Right forelimb (tissue), 1 donor: ENCODE data around the gene GALNT5.

Experiments
- DNase-seq: peaks from one replicate; pipeline ENCODE4 v3.0.0-alpha.2; 2018

The GALNT5 gene

GRCh38 chr2:157292853-157293252 is 35.3 kb downstream of the GALNT5 start:
- DNase-seq = no peak

DNA sequence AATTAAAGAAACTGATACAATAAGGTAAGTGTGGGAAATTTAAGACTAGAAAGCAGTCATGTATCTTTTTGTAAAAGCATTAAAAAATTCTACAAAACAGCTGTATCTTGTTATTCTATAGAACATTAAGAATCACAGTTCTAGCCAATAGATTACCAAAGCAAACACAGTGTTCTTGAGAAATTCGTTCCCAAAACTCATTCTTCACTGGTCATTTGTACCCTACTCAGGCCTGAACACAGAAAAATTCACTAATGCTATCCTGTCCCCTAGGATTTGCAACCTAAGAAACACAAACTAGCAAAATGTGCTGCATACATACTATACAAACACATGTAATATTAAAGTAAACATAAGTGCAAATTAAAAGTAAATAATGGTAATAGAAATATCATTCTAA is 39.0 kb downstream of the GALNT5 start:
- no peak for DNase-seq

DNA sequence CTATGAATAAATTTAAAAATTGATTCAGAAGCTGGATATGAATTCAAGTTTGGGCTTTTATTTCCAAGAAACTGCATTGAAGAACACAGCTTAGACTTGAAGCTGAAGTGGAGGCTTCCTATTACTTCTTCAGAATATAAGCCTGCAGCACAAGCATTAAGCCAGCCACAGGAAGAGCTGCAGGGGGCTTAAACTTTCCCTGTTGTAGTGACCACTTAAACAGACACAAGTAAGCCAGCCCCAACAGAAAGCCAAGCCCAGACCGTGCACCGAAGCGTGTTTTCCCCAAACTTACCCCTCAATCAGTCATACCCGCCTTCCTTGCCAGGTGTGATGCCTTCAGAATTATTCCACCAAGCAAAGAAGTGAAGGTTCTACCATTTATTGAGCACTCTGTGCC is 39.5 kb downstream of the GALNT5 start:
- no peak for DNase-seq

GRCh38 chr2:157301307-157301706 is 43.8 kb downstream of the GALNT5 start:
- DNase-seq = no peak

DNA sequence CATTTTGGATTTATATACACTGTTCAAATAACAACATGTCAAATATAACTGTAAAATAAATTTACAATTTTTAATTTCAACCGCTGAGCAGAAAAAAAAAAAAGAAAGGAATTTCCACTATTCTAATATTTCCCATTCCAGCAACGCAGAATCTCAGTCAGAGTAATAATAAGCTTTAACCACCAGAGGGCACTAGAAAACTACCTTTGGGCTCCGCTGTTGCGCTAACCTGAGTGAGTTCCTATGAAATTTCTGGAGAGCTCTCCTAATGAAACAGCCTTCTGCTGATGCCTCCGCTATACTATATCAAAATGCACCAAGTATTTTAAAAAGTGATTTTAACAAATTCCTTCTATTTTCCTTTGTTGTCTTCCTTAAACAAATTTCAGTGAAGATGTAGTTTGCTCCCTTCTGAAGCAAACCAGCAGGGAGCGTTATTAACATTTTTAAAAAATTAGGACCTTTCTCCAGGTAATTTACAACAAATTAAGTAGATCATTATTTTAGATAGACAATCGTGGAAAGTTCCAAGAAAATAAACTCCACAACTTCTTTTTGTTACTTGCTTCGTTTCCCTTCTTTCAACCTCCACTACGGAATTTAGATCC is 45.1 kb downstream of the GALNT5 start:
- no peak for DNase-seq

DNA sequence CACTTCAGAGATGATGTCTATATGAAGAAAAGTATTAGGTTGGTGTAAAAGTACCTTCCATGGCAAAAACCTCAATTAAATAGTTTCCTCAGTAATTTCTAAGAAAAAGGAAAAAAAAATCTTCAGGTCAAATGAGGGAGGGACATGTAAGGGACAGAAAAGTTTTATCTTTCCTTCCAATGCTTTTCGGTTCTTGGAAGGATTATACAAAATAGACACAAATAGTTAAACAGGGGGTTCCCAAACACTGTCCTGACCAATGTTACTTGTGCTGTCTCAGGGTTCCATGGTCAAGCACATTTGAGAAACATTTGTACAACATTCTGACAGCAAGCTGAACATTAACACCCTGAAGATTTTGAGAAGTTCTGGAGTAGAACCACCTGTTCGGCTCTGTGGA is 46.1 kb downstream of the GALNT5 start:
- no peak for DNase-seq

GRCh38 chr2:157304811-157305722 is 47.6 kb downstream of the GALNT5 start:
- no peak for DNase-seq

DNA sequence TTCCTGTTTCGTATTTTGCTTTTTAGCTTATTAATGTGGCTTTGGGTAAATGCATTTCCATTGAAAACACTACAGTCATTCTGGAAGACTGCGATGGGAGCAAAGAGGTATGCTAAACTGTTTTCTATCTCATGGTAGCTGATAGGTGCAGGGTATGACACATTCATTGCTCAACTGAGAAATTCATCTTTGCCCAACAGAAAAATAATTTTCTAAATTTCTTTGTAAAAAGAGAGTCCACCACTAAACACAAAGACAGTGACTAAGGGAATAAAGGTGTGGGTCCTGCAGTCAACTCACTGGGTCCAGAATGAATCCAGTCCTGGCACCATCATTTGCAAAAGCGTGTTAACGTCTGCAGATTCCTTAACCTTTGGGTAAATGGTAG is 48.2 kb downstream of the GALNT5 start:
- no peak for DNase-seq

DNA sequence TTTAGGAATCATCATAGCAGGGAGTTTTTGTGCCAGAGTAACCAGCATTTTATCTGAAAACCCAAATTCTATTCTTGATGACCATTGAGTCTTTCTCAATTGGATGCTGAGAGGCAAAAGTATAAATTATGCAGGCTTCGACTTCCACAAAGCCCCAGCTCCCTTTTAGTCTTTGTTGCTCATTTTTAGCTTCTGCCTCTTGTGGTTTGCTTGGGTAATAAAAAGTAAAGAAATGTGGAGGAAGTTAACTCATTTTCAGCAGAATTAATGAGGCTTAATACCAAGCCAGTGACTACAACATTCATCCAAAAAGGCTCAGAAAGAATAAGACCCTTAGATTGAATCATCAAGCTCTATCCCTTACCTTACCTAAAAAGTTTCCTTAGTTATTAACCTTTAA is 49.5 kb downstream of the GALNT5 start:
- DNase-seq = no peak

- DNase-seq = no peak
These were observed 52.4 kb downstream of the GALNT5 start for GRCh38 chr2:157309878-157310277.

DNA sequence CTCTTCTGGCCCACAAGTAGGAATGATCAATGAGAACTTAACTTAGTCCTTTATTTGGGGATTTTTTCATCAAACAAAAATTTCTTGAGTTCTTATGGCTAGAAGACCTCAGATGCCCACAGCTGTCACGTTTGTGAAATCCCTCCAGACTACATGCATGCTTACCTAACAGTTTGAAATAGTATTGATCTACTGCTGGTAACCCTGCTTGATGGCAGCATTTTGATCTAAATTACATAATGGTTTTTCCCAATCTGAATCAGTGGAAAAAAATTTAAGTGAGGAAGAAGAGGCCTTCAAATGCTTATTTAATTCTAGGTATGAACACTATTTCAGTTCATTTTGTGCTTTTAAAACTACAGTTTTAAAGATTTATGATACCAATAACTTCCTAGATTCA is 54.2 kb downstream of the GALNT5 start:
- no peak for DNase-seq

DNA sequence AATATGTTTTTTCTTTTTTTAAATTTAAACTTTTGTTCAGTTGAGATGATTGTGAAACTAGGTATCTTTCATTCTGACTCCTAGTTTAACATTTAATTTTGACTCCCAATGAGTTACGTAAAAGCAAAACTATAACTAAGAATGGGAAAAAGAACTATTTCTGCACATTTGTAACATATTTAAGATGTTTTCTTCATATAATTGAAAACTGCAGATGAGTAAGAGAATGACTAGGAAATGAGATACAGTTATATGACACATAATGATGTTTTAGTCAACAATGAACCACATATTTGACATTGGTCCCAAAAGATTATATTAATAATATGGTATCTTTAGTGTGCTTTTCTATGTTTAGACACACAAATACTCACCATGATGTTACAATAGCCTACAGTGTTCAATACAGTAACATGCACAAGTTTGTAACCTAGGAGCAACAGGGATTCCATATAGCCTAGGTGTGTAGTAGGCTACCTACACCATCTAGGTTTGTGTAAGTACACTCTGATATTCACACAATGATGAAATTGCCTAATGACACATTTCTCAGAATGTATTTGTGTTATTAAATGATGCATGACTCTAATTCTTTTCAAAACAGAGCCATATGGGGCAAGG is 55.5 kb downstream of the GALNT5 start:
- DNase-seq = no peak

DNA sequence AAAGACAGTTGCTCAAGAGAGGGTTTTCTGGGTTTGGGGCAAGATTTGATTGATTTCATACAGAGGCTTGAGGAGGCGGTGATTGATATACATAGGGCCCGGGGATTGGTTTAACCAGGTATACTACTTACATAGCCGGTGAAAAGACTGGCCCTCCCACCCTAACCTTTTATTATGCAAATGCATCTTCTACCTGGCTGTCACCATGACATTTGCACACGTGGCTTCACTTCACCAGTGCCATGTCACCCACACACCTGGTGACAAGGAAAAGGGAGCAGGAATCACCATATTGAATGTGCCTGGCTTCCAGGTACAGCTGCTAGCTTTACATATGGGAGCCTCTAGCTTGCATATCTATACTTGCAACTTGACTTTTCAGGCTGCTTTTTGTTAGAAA is 58.4 kb downstream of the GALNT5 start:
- DNase-seq = no peak

GRCh38 chr2:157318884-157319283 is 61.4 kb downstream of the GALNT5 start:
- no peak for DNase-seq

- no peak for DNase-seq
These were observed 62.3 kb downstream of the GALNT5 start for GRCh38 chr2:157319795-157320194.

- DNase-seq = no peak
These were observed 62.9 kb downstream of the GALNT5 start for GRCh38 chr2:157320409-157320808.

- no peak for DNase-seq
These were observed 64.0 kb downstream of the GALNT5 start for GRCh38 chr2:157321466-157321865.

GRCh38 chr2:157322432-157322831 is 64.9 kb downstream of the GALNT5 start:
- no peak for DNase-seq

DNA sequence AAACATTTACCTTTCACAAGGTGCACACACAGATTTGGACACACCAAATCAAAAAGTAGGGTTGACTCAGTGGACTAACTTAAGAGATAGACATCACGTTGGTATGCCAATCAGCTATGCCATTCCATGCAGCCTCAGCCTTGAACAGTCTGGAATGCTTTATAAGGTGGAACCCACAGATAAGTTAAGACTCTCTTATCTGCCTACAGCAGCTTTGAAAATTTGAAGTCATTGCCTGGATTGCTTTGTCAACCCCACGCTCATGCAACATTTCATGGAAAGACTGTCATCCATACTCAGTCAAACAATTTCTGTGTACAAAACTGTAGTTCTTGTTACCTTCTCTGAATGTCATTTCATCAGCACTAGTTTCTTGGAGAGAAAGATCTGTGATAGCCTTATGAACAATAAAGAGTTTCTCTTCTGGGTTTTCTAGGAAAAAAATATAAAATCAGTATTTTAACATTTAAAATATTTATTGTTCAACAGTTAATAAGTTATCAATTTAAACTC is 66.9 kb downstream of the GALNT5 start:
- no peak for DNase-seq

DNA sequence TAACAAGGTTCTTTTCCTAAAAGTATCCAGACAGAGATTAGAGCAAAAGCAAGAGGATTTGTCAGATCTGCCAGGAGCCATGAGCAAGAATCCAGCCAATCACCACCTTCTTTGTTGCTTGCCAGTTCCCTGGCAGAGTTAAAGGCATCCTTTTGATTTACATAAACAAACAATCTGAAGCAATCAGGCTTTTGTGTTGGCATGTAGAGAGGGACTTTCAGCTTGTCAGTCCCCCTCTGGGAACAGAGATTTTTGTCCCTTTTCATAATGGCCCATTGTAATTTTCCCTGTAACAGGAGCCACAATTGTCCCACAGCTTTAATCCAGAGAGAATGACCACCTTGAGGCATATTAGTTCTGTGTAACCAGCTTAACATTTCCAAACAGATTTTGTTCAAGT is 68.3 kb downstream of the GALNT5 start, which contains the start of gene ERMN:
TSS of gene ERMN (minus strand) at position 39 of the 400 bp plus-strand sequence. CDS start 182 bp downstream, outside the sequence.
- no peak for DNase-seq

DNA sequence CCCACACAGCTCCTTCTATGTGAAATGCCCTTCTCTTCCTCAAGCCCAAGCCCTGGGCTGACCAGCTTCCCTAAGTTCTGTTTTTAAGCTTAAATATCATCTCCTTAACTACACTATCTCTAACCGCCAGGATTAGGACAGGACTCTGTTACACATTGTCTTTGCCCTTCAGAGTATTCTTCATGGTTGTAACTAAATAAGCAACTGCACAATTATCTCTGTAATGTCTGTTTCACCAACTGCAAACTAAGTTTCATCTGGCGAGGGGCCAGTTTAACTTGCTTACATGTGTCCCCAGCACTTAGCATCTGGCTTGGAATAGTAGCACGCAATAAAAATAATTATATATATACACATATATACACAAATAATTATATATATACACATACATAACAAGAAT is 69.2 kb downstream of the GALNT5 start:
- DNase-seq = no peak

DNA sequence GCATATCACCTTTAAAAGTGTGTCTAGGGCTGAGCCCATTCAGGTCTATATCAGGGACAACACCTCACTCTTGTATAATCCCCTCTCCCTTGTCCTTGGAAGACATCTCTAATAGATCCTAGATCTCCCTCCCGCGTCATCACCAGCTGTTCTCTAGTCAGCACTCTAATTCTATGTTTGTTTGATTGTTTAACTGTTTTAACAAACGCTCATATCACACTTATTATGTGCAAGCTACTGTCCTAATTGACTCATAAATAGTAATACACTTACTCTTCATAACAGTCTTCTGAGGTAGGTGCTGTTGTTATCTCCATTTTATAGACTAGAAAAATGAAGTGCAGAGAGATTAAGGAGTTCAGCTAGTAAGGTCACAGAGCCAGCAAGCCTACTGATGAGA is 69.7 kb downstream of the GALNT5 start:
- no peak for DNase-seq

- DNase-seq = peak; percentile 69
These were observed 70.4 kb downstream of the GALNT5 start for GRCh38 chr2:157327621-157328500.
